OCI-LY7 (cell line): Measurements from ENCODE around the gene SRPK2.

ENCODE experiments used
- CTCF ChIP-seq: fragments of 200-600 bp; sonication (generic); conservative IDR thresholded peaks from 2 replicates; pipeline ENCODE4 v1.5.1; 2014; ENCODE audit warnings: mild to moderate bottlenecking, antibody characterized with exemption, low read length, moderate library complexity, mixed read lengths
- EZH2phosphoT487 ChIP-seq: fragments of 200-600 bp; sonication (generic); IDR thresholded peaks from 2 replicates; pipeline ENCODE4 v1.6.1; 2018; ENCODE audit warnings: low read depth, borderline replicate concordance, mild to moderate bottlenecking, mixed run types, antibody characterized with exemption, low read length, moderate library complexity, mixed read lengths

- no peak for TF ChIP-seq CTCF
- no peak for TF ChIP-seq EZH2phosphoT487
Measured at GRCh38 chr7:105387508-105388355, 989 bp downstream of the SRPK2 start.
